GM11168 (cell line): ENCODE measurements around the gene CCDC197.

Experiments used
- in situ Hi-C: fragments of 300-500 bp; cut with MboI; formaldehyde crosslinking; loops from one replicate; pipeline ENCODE4 v1.12.0; 2022; ENCODE audit warnings: low sequenced_read_pairs; ENCODE audit not compliant: unreplicated experiment

CCDC197 gene

DNA sequence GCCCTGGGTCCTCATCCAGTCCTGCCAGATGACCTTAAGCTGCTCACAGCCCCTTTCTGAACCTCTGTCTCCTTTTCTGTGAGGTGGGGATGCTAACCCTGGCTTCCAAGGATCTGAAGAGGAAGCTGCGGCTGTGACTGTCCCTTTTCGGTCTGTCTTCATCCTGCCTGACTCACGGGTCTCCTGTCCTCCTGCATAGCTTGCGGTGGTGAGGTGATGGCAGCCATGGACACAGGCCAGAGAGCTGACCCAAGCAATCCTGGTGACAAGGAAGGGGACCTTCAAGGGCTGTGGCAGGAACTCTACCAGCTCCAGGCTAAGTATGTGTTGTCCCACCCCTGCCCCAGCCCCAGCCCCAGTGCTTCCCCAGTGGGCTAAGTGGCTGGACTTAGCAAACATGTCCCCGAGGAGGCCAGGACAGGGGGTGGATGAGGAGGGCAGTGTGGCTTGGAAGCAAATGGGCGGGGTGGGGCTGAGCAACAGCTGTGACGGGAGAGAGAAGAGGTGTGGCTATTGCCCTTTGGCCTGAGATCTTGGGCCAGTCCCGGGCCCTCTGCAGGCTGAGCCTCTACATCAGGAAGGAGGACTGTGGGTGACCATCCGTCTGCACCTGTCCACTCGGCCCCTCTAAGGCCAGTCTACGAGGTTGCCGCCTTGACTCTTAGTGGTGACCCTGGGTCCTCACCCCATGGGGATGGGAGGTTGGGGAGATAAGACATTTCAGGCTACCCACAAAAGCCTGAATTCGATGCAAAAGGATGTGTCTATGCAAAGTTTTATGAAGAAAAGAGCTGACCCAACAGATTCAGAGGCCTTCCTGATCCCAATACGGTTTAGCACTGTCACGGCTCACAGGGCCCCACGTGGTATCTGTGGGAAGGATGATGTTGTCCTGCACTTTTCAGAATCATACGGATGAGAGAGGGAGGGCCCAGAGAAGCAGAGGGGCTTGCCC, 1.1 kb downstream of the CCDC197 start:
- in situ Hi-C loops = no loop called here

DNA sequence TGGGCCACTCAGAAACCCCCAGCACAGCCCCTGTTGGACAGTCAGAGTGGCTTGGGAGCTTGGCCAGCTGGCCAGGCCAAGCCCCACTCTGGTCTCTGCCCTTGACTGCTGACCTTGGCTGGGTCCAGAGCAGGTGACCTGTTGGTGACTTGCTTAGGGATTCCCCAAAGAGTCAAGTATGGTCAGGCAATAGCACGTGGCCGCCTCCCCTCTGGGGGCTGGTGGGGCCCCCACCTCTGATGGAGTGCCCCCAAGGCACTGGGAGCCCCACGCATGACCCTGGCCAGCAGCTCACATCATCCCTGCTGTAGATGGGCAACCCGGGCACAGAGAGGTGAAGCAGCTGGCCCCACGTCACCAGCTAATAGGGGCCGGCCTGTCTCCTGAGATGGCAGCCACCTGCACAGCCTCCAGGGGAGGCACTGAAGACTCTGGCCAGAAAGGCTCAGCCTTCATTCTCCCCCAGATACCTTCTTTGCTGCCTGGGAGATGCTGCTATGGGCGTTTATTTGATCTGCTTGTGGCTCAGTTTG, 1.8 kb downstream of the CCDC197 start:
- in situ Hi-C loops = no loop called here

DNA sequence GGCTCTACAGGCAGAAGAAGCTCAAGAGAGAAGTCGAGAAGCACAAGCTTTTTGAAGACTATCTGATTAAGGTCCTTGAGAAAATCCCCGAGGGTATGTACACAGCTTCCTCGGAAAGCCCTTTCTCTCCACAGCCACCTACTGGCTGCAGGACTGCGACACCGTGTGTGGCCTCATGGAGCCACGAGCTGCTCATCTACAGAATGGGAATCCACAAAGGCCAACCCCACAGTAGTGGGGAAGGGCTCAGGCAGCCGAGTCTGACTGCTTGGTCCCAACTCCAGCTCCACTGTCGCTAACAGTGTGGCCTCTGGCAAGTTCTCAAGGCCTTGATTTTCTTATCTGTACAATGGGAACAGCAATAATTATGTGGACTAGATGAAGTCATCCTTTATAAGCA, 2.5 kb downstream of the CCDC197 start:
- in situ Hi-C loops = no loop called here

DNA sequence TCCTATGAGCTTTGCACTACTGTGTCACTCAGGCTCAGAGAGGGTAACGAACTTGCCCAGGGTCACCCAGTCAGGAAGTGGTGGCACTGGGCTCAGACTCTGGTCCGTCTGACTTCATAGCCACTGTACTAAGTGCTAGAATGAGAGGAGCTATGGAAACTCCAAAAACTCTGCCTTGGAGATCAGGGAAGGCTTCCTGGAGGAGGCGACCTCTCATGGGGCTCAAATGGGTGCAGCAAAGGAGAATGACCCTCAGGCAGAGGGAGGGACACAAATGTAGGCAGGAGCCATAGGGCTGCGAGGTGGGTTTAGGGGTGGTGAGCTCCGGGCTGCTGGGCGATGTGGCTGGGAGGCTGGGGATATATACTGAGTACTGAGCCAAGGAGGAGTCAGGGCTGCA, 3.2 kb downstream of the CCDC197 start:
- in situ Hi-C loops = no loop called here

DNA sequence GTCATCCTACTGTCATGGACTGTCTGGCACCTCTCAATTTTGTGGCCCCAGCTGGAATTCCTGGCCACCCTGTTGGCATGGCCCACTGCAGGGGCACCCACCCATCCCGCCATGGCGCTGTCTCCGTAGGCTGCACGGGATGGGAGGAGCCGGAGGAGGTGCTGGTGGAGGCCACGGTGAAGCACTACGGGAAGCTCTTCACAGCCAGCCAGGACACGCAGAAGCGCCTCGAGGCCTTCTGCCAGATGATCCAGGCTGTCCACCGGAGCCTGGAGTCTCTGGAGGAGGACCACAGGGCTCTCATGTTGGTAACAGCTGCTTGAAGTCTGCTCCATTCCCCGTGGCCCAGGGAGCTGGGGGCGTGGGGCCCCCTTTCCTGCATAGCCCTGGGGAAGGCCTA, 3.9 kb downstream of the CCDC197 start:
- in situ Hi-C loops = no loop called here

DNA sequence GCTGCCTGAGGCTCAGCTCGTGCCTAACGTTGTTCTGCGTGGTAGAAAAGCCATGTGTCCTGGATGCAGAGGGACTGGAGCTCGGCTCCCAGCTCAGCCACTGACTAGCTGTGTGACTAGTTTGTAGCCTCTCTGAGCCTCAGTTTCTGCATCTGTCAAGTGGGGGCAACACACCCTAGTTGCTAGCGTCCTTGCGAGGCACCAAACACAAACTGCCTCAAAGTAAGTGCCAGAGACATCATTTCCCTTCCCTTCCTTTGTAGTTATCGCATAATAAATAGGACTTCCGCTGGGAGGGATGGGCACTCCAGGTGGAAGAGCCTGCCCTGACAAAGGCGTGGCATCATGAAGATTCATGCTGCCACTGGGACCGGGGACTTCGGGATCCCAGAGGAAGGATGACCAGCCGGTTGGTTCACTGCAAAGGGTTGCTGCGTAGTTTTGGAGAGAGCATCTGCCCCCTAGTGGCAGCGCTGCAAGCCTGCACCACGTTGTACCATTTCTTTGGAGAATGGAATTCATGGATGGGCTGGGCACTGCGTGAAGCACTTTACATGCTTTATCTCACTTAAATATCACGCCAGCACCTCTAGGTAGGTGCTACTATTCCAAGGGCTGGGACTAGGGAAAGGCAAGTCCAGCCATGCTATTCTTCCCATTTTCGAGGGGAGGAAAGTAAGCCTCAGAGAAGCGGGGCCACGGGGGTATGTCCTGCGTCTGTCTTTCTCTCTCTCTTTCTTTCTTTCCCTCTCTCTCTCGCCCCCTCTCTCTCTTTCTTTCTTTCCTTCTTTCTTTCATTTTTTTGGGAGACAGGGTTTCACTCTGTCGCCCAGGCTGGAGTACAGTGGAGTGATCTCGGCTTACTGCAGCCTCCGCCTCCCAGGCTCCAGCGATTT, 4.6 kb downstream of the CCDC197 start:
- in situ Hi-C loops = no loop called here

DNA sequence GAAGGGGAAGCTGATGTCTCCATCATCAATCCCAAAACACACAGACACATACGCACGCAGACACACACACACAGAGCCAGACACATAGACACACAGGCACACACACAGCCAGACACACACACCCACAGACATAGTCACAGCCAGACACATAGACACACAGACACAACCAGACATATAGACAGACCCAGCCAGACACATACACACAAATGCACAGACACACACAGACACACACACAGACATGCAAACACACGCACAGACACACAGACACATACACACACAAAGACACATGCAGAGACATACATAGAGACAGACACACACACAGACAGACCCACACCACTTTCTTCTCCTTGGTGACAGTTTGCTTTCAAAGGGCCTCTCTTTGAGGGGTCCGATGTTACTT, 6.3 kb downstream of the CCDC197 start:
- in situ Hi-C loops = no loop called here

DNA sequence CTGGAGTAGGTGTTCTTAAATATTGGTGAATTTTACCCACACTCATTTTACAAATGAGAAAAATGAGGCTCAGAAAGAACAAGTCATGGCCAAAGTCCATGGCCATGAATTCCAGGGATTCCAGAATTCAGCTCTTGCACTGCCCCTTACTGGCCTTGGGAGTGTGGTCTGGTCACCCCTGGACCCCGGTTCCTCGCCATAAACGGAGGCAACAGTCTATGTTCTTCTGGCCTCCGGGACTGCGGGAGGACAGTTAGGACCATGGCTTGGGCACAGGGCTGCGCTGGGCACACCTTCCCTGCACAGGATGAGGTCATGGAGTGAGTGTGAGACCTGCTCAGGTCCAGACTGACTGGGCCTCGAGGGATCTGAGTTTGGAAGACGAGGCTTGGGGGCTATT, 6.9 kb downstream of the CCDC197 start:
- in situ Hi-C loops = no loop called here

DNA sequence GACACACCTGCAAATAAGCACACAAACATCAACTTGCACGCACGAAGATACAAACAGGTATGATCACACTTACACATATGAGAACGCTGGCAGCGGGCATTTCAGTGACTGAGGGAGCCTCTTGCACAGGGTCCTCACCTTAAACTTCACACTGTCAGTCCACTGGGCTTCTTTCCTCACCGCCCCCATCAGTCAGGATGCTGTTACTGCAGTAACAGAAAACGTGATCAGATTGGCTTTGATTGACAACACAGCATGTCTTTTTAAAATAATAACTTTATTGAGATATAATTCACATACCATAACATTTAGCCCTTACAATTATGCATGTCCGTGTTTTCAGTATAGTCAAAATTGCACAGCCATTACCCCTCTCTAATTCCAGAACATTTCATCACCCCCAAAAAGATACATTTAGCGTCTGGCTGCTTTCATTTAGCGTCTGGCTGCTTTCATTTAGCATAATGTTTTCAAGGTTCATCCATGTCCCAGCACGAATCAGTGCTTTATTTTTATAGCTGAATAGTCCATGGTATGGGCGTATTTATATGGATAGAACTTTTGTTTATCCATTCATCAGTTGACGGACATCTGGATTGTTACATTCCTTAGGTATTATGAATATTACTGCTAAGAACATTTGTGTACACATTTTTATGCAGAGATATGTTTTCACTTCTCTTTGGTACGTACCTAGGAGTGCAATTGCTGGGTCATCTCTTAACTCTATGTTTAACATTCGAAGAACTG, 8.4 kb downstream of the CCDC197 start:
- in situ Hi-C loops = loop anchor here (5.0 kb wide), 1 partner anchor 63 kb away; no protein-coding TSS in a partner anchor

DNA sequence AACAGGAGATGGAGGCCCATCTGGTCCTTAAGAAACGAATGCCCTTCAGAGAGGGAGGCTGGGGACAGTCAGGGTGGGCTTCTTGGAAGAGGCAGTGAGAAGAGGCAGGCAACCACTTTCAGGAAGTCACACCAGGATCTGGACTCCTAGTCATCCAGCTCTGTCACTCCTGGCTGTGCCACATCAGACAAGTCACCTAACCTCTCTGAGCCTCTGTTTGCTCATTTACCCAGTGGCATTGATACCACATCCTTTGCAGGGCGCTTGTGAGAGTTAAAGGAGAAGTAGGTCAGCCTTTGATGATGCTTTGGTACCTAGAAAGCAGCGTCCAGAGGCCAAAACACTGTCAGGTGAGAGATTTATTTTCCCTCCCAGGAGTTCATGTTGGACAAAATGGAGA, 11.1 kb downstream of the CCDC197 start:
- in situ Hi-C loops = loop anchor here (5.0 kb wide), 1 partner anchor 66 kb away; no protein-coding TSS in a partner anchor

DNA sequence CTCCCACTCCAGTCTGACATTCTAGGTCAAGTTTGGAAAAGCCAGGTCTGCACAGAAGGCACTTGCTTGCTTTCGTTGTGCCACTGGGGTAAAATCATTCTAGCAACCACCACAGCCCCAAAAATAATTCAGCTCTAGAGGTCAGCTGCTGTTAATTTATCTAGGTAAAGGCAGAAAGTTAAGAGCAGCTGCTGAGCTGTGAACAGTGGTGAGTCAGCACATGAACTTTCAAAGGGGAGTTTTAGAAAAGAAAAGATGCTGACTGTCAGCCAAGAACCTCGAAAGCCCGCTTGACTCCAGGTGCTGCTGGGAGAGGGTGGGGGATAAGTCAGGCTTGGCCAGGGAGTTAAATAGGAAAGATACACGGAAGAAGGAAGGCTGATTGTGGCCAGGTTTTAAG, 12.7 kb downstream of the CCDC197 start:
- in situ Hi-C loops = loop anchor here (5.0 kb wide), 1 partner anchor 67 kb away; no protein-coding TSS in a partner anchor

DNA sequence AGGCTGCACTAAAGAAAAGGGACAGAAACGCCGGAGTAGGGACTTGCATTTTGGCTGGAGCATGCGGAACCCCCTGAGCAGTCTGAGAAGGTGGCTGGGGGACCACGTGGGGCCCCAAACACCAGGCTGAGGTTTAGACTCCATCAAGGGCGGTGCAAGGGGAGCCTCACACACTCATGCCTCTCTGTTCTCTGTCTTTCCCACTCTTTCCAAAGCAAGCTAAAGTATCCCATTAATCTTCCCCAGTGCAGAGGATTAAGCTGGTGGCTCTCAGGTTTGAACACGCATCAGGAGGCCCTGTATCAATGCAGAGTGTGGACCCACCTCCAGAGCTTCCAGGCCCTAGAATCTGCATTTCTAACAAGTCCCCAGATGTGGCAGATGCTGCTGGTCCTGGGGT, 13.5 kb downstream of the CCDC197 start:
- in situ Hi-C loops = no loop called here

DNA sequence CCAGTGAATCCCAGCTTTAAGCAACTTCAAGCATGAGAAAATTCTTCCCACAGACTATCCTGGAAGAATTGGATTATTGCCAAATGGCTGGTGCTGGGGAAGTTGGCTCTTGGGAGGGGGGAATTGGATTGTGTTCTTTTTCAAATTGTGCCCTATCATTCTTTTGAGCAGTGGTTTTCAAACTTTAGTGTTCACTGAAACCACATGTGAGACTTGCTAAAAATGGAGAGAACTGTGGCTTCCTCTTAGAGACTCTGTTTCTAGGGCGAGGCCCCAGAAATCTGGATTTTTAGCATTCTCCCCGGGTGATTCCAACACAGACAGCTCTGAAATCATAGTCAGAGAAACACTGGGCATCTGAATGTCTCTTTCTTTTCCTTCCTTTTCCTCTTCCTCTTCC, 14.7 kb downstream of the CCDC197 start:
- in situ Hi-C loops = no loop called here

DNA sequence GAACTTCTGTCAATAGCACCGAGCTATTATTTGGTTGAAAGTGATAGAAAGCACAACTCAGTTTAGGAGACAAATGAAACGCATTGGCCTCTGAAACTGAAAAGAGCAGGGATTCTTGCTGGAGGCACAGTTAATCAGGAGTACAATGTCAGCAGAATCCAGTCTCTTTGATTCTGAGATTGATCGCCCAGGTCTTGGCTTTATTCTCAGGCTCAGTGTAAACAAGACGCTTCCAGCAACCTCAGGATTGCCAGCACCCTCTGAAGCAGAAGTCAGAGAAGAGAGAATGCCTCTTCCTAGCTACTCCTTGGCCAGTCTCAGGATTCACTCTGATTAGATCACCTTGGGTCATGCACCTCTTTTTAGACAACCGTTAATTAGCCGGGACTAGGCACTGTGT, 17.3 kb downstream of the CCDC197 start:
- in situ Hi-C loops = no loop called here

DNA sequence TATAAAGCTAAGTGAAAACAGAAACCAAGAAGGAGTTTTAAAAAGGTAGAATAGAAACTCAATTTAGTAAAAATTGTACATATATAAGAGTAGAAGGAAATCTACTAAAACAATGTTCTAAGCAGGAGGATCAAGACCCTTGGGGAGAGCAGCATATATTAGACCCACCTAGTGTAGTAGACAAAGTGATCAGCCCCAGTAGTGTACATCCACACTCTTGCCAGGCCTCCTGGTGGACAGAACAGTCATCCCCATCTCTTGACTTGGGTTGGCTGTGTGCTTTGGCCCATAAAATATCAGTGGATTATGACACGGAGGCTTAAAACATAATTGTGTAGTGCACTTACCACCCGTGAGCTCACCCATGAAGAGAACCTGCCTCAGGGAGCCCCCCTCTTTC, 18.1 kb downstream of the CCDC197 start:
- in situ Hi-C loops = no loop called here

DNA sequence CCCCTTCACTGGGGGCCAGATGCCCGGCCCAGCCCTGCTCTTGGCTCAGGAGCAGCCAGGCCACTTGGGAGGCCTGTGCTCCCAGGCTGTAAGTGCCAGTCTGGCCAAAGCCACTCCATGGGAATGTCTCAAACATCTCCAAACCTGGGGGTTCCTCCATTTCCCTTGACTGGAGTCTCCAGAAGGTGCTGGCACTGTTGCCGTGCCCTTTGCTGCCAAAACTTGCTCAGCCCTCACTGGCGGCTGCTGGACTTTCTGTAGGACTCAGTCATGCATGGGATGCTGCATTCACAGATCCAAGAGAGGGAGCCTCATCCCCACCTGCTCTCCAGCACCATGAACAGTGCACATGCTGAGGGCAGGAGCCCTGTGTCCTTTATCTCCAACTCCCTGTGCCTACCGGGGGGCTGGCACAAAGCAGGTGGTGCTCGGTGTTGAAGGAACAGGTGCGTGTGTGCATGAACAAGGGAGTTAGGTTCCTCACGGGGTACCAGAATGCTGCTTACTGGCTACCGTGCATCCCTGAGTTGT, 19.4 kb downstream of the CCDC197 start:
- in situ Hi-C loops = no loop called here

DNA sequence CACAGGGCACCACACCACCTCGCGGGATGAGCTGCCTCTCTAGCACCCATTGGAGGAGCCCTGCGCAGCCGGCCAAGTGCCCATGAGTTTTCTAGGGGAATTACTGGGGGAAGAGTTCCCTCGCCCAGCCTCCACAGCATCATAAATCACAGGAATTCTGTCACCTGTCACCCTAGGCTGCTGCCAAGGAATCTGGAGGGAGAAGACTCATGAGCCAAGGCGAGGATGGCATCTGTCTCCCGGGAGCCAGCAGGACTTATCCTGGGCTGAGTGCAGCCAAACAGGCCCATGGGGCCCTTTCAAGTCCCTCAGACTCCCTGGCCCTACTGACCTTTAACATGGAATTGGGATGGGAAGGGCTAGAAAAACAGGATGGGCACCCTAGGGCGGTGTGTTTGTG, 21.2 kb downstream of the CCDC197 start:
- in situ Hi-C loops = no loop called here

DNA sequence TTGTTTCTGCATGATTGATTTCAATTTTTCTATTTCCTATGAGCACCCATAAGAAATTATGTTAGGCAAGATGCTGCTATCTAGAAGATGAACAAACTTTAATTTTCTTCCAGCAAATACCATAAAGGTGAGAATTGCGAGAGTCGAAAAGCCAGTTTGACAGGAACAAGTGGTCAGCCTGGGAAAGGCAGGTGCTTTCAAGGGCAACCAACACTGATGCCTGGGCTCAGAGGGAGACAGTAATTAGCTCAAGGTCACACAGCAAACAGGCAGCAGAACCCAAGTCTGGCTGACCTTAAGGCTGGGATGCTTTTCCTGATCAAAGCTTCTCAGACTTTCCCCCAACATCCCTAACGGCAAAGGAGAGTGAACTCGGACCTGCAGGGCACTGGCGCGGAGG, 22.2 kb downstream of the CCDC197 start:
- in situ Hi-C loops = no loop called here

DNA sequence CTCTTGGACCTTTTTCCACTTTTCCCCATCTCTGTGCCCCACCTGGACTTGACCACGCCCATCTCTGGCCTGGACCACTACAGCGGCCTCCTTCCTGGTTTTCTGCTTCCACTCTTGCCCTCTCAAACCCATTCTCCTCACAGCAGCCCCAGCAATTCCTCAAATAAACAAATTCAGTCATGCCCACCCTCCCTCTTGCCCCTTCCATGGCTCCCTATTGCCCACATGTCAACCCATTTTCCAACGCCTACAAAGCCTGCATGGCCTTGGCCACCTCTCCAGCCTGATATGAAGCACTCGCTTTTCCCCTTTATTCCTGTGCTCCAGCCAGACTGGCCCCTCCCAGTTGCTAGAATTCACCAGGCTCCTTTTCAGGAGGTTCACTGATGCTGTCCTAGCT, 23.2 kb downstream of the CCDC197 start:
- in situ Hi-C loops = no loop called here

DNA sequence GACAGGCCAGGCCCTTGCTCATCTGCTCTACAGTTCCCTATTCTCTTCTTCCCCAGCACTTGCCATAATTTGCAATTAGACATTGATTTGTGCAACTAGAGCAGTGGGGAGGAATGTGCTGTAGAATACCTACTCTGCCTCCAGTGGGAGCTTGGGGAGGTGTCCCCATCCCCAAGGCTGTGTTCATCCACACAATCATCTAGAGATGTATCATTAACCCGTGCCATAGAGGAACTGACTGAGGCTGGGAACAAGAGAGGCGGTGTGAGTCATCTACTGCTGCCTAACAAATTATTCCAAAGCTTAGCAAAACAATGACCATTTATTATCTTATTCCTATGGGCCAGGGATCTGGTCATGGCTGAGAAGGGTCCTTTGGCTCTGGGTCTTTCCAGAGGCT, 23.9 kb downstream of the CCDC197 start:
- in situ Hi-C loops = no loop called here
